Liver (tissue), 9 donors: ENCODE measurements around the gene SBF2. TPM values are rescaled to one million over a fixed set of nuclear protein-coding genes. Genes with fewer than 3 reads are reported as not detected.

Experiments
- DNase-seq: peaks from one replicate; pipeline ENCODE4 v3.0.0-alpha.2; 2017; ENCODE audit warnings: low spot score
- H3K27ac ChIP-seq, 2 donors: one replicate each; pipeline ENCODE4 v1.7.0; 2013; ENCODE audit warnings: inconsistent platforms in 2 of 2, low read length in 2 of 2, control low read depth in 1 of 2, low read depth in 1 of 2, mild to moderate bottlenecking in 1 of 2
- H3K27me3 ChIP-seq, 4 donors: one replicate each; pipeline versions ENCODE4 v1.6.1 to v1.7.0; 2013; ENCODE audit warnings: low read length in 3 of 4, inconsistent platforms in 1 of 4, mild to moderate bottlenecking in 1 of 4, moderate library complexity in 1 of 4; ENCODE audit not compliant: control insufficient read depth in 4 of 4, insufficient read depth in 4 of 4
- H3K36me3 ChIP-seq, 4 donors: one replicate each; pipeline versions ENCODE4 v1.6.1 to v1.7.0; 2013; ENCODE audit warnings: low read length in 3 of 4, mild to moderate bottlenecking in 3 of 4, low read depth in 1 of 4, moderate library complexity in 1 of 4; ENCODE audit not compliant: control insufficient read depth in 4 of 4, insufficient read depth in 3 of 4
- H3K4me1 ChIP-seq, 4 donors: one replicate each; pipeline versions ENCODE4 v1.6.1 to v1.7.0; 2013; ENCODE audit warnings: low read length in 3 of 4, mild to moderate bottlenecking in 3 of 4, moderate library complexity in 1 of 4; ENCODE audit not compliant: control insufficient read depth in 4 of 4, insufficient read depth in 4 of 4
- H3K4me3 ChIP-seq, 3 donors: one replicate each; pipeline versions ENCODE4 v1.6.1 to v1.7.0; 2013; ENCODE audit warnings: low read length in 3 of 3, control low read depth in 1 of 3, low read depth in 1 of 3, mild to moderate bottlenecking in 1 of 3
- H3K9ac ChIP-seq, 2 donors: one replicate each; pipeline ENCODE4 v1.7.0; 2013; ENCODE audit warnings: low read length in 2 of 2, mild to moderate bottlenecking in 2 of 2, moderate library complexity in 2 of 2, control low read depth in 1 of 2, low read depth in 1 of 2
- H3K9me3 ChIP-seq, 4 donors: one replicate each; pipeline versions ENCODE4 v1.6.1 to v1.7.0; 2013; ENCODE audit warnings: low read length in 3 of 4; ENCODE audit not compliant: control insufficient read depth in 4 of 4
- CTCF ChIP-seq: fragments of 150-350 bp; IDR thresholded peaks from 2 replicates; pipeline ENCODE4 v1.5.1; 2017; ENCODE audit warnings: improper control_type of control experiment, low read depth, low read length; ENCODE audit not compliant: missing input control
- EGR1 ChIP-seq, 2 donors: IDR thresholded peaks; 2 replicates each; pipeline ENCODE4 v1.6.1; 2016 to 2018; ENCODE audit warnings: antibody characterized with exemption in 2 of 2, low read depth in 2 of 2
- FOXA1 ChIP-seq: IDR thresholded peaks from 2 replicates; pipeline ENCODE4 v1.6.1; 2016; ENCODE audit warnings: antibody characterized with exemption
- FOXA2 ChIP-seq: IDR thresholded peaks from 2 replicates; pipeline ENCODE4 v1.6.1; 2016; ENCODE audit warnings: antibody characterized with exemption
- GABPA ChIP-seq, 2 donors: IDR thresholded peaks in 1 of 2; conservative IDR thresholded peaks in 1 of 2; 2 replicates each; pipeline ENCODE4 v1.6.1; 2016; ENCODE audit warnings: antibody characterized with exemption in 2 of 2, mild to moderate bottlenecking in 1 of 2, moderate library complexity in 1 of 2
- HNF4A ChIP-seq, 2 donors: conservative IDR thresholded peaks; 2 replicates each; pipeline ENCODE4 v1.6.1; 2016; ENCODE audit warnings: antibody characterized with exemption in 2 of 2, mild to moderate bottlenecking in 2 of 2
- HNF4G ChIP-seq: IDR thresholded peaks from 2 replicates; pipeline ENCODE4 v1.6.1; 2016; ENCODE audit warnings: antibody characterized with exemption
- JUND ChIP-seq, 2 donors: IDR thresholded peaks; 2 replicates each; pipeline ENCODE4 v1.6.1; 2016; ENCODE audit warnings: antibody characterized with exemption in 2 of 2
- MAX ChIP-seq: IDR thresholded peaks from 2 replicates; pipeline ENCODE4 v1.6.1; 2016; ENCODE audit warnings: antibody characterized with exemption
- NR2F2 ChIP-seq: IDR thresholded peaks from 2 replicates; pipeline ENCODE4 v1.6.1; 2016; ENCODE audit warnings: antibody characterized with exemption
- RAD21 ChIP-seq, 2 donors: IDR thresholded peaks; 2 replicates each; pipeline ENCODE4 v1.6.1; 2016; ENCODE audit warnings: antibody characterized with exemption in 2 of 2, mild to moderate bottlenecking in 2 of 2
- REST ChIP-seq: IDR thresholded peaks from 2 replicates; pipeline ENCODE4 v1.6.1; 2016; ENCODE audit warnings: antibody characterized with exemption, mild to moderate bottlenecking
- RXRA ChIP-seq, 2 donors: IDR thresholded peaks; 2 replicates each; pipeline ENCODE4 v1.6.1; 2017 to 2018; ENCODE audit warnings: antibody characterized with exemption in 2 of 2, mild to moderate bottlenecking in 1 of 2
- SP1 ChIP-seq: IDR thresholded peaks from 2 replicates; pipeline ENCODE4 v1.6.1; 2018; ENCODE audit warnings: antibody characterized with exemption, mild to moderate bottlenecking
- TAF1 ChIP-seq: conservative IDR thresholded peaks from 2 replicates; pipeline ENCODE4 v1.6.1; 2016; ENCODE audit warnings: antibody characterized with exemption, mild to moderate bottlenecking
- YY1 ChIP-seq: IDR thresholded peaks from 2 replicates; pipeline ENCODE4 v1.6.1; 2016; ENCODE audit warnings: antibody characterized with exemption, mild to moderate bottlenecking
- ZBTB33 ChIP-seq: IDR thresholded peaks from 2 replicates; pipeline ENCODE4 v1.6.1; 2016; ENCODE audit warnings: antibody characterized with exemption
- WGBS: extraction: QIAGEN DNeasy Blood & Tissue Kit; methylation state at CpG from one replicate; pipeline ENCODE4 v1.1.7; 2013; 5-methylcytosine and 5-hydroxymethylcytosine counted together
- polyA plus RNA-seq, 2 donors: library from polyadenylated mRNA; stranded (reverse) in 1 of 2; unstranded in 1 of 2; fragments of 200-250 nt in 1 of 2; fragments of >200 nt in 1 of 2; fragmentation: Nextera tagmentation in 1 of 2; extraction: Ambion mirVana in 1 of 2; gene quantifications; one replicate each; pipeline versions ENCODE4 v1.2.1 to v1.2.3, GENCODE V29; 2013 to 2015
- total RNA-seq, 2 donors: library from RNA; depleted of rRNA; stranded (reverse); fragments of >200 nt; gene quantifications; one replicate each; pipeline ENCODE4 v1.2.3, GENCODE V29; 2014
- donor health status: healthy.
- donor health status: healthy.
- donor health status: healthy.
- donor health status: healthy.
- donor health status: healthy.

SBF2 gene
- total and polyA plus RNA-seq, 4 donors = 7.5 to 31.3 (median 14.7) TPM

GRCh38 chr11:9896902-9897301 lies 397.1 kb downstream of the SBF2 start:
- H3K4me1 ChIP-seq = no peaks in the 10 kb centered on the region
- H3K4me3 ChIP-seq = no peak overlapping the region
- peaks cover 0 to 6% (median 3%) of the 10 kb centered on the region in 4 donors for H3K36me3 ChIP-seq
- WGBS = over 99% methylated on average over 2 of the region's 2 CpGs
- H3K27ac ChIP-seq = no peak overlapping the region
- H3K9ac ChIP-seq = no peak overlapping the region
- no peaks in the 10 kb centered on the region for H3K9me3 ChIP-seq
- no peak for DNase-seq
- TF ChIP-seq HNF4G (no peak), HNF4A (conservative IDR thresholded peaks at IDR 0.05) (no peak), FOXA1 (no peak)
- H3K27me3 ChIP-seq = no peaks in the 10 kb centered on the region

- peaks cover 0 to 6% (median 3%) of the 10 kb centered on the region in 4 donors for H3K36me3 ChIP-seq
- no peaks in the 10 kb centered on the region for H3K4me1 ChIP-seq
- H3K27me3 ChIP-seq = no peaks in the 10 kb centered on the region
- DNase-seq = no peak
- no peak for TF ChIP-seq FOXA1
- TF ChIP-seq CTCF = no peak
- TF ChIP-seq REST = no peak
- TF ChIP-seq YY1 = no peak
- no peak for TF ChIP-seq EGR1 (IDR thresholded peaks at IDR 0.05; ENCODE audit: low read depth in 2 of 2)
- no peak for TF ChIP-seq JUND (IDR thresholded peaks at IDR 0.05)
- no peak for TF ChIP-seq HNF4A (conservative IDR thresholded peaks at IDR 0.05)
- no peak for TF ChIP-seq MAX
- no peak for TF ChIP-seq NR2F2
- no peak for TF ChIP-seq RAD21 (IDR thresholded peaks at IDR 0.05)
- no peak for TF ChIP-seq FOXA2
- no peak for TF ChIP-seq ZBTB33
- no peak for TF ChIP-seq GABPA (IDR thresholded peaks at IDR 0.05 in 1 of 2, conservative IDR thresholded peaks at IDR 0.05 in 1 of 2)
- no peak for TF ChIP-seq RXRA (IDR thresholded peaks at IDR 0.05)
- no peak for TF ChIP-seq TAF1
- no peak for TF ChIP-seq SP1
- no peak for TF ChIP-seq HNF4G
- no peak overlapping the region for H3K9ac ChIP-seq
- H3K9me3 ChIP-seq = no peaks in the 10 kb centered on the region
- WGBS = 92% methylated on average over 1 of the region's 1 CpG
- no peak overlapping the region for H3K27ac ChIP-seq
- no peak overlapping the region for H3K4me3 ChIP-seq
These were observed 399.0 kb downstream of the SBF2 start for GRCh38 chr11:9895006-9895405.
